Breast epithelium (tissue), 3 donors: ENCODE measurements around the gene CNNM2.

ENCODE experiments used
- POLR2AphosphoS5 ChIP-seq, 3 donors: sonication (generic); formaldehyde crosslinking; IDR thresholded peaks; one replicate each; pipeline ENCODE4 v1.6.1; 2017; ENCODE audit warnings: antibody characterized with exemption in 3 of 3
- TF ChIP-seq, protein P1 (sequence below), 3 donors: fragments of 450-650 bp; IDR thresholded peaks; one replicate each; pipeline ENCODE4 v1.5.1; 2016 to 2017; ENCODE audit warnings: antibody characterized with exemption in 3 of 3, mild to moderate bottlenecking in 3 of 3, moderate library complexity in 3 of 3

DNA sequence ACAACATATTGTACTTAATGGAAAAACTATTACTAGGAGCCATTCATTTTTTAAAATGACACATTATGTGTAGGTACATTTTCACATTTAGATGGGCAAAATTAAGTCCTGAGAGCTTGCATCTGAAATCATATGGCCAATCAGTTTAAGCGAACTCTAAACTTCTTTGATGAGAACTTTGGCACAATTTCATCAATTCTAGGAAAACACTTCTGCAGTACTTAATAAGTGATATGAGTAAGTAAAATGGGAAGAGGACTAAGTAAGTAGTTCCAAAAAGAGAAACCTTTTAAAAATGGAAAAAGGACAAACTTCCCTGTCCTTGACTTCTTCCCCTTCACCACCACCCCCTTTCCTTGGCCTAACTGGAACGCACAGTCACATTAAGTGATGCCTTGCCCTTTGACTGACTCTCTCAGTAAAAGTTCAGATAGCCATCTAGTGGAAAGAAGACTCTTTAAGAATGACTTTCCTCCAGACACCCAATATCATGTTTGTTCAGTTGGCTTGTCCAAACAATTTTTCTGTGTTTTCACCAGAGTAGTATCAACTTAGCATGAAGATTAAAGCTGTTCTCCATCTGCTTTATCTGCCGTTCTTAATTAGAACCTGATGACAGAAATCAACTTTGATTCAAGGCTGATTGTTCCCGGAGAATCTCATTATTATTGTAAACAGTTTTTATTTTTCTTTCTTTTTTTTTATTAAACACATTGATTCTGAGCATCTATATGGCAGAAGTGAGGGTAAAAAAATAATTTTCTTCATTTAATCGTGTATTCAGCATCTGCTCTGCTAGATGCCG lies 45.1 kb downstream of the CNNM2 start:
- TF ChIP-seq, protein P1, sequence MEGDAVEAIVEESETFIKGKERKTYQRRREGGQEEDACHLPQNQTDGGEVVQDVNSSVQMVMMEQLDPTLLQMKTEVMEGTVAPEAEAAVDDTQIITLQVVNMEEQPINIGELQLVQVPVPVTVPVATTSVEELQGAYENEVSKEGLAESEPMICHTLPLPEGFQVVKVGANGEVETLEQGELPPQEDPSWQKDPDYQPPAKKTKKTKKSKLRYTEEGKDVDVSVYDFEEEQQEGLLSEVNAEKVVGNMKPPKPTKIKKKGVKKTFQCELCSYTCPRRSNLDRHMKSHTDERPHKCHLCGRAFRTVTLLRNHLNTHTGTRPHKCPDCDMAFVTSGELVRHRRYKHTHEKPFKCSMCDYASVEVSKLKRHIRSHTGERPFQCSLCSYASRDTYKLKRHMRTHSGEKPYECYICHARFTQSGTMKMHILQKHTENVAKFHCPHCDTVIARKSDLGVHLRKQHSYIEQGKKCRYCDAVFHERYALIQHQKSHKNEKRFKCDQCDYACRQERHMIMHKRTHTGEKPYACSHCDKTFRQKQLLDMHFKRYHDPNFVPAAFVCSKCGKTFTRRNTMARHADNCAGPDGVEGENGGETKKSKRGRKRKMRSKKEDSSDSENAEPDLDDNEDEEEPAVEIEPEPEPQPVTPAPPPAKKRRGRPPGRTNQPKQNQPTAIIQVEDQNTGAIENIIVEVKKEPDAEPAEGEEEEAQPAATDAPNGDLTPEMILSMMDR (IDR thresholded peaks at IDR 0.05), result no peak
- TF ChIP-seq POLR2AphosphoS5 (IDR thresholded peaks at IDR 0.05), result no peak
